Liver (tissue), 3 donors: ENCODE data around the gene PITPNM1.

Source experiments
- CTCF ChIP-seq: fragments of 150-350 bp; IDR thresholded peaks from 2 replicates; pipeline ENCODE4 v1.5.1; 2017; ENCODE audit warnings: improper control_type of control experiment, low read depth, low read length; ENCODE audit not compliant: missing input control
- NR2F2 ChIP-seq: IDR thresholded peaks from 2 replicates; pipeline ENCODE4 v1.6.1; 2016; ENCODE audit warnings: antibody characterized with exemption
- RAD21 ChIP-seq, 2 donors: IDR thresholded peaks; 2 replicates each; pipeline ENCODE4 v1.6.1; 2016; ENCODE audit warnings: antibody characterized with exemption in 2 of 2, mild to moderate bottlenecking in 2 of 2
- YY1 ChIP-seq: IDR thresholded peaks from 2 replicates; pipeline ENCODE4 v1.6.1; 2016; ENCODE audit warnings: antibody characterized with exemption, mild to moderate bottlenecking
- TF ChIP-seq, protein P1 (sequence below): IDR thresholded peaks from 2 replicates; pipeline ENCODE4 v1.6.1; 2016; ENCODE audit warnings: antibody characterized with exemption
- donor health status: healthy.
- donor health status: healthy.

DNA sequence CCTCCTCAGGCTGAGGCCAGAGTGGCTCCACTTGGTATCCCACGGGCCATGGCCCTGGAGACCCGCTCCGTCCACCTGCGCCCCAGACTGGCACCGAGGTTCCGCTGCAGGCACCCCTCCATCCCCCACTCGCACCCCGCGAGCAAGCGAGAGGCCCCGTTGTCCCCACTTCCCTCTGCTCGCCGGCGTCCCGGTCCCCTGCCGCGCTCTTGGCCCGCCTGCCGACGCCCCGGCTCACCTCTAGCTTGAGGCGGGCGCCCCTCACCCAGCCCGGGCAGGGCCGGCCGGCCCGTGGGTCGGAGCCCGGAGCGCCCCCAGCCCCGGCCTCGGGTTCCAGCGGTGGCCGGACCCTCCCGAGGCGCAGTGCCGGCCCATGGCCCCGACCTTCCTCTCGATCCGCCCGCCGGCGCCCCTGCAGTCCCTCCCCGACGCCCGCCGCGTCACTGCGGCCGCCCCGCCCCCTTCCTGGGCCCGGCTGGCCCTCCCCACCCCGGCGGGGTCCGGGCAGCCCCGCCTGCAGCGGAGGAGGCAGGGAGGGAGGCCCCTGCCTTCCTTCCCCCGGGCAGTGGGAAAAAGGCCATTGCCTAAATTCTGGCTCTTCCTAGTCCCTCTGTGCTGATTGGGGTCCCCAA is at the start of gene PITPNM1:
- TF ChIP-seq NR2F2: no peak
- no peak for TF ChIP-seq RAD21 (IDR thresholded peaks at IDR 0.05)
- TF ChIP-seq CTCF: no peak
- TF ChIP-seq, protein P1, sequence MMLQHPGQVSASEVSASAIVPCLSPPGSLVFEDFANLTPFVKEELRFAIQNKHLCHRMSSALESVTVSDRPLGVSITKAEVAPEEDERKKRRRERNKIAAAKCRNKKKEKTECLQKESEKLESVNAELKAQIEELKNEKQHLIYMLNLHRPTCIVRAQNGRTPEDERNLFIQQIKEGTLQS: no peak
- no peak for TF ChIP-seq YY1
